Measurements from ENCODE around the gene ARFGEF3. TPM values are rescaled to one million over a fixed set of nuclear protein-coding genes. Genes with fewer than 3 reads are reported as not detected.

ARFGEF3 gene
- total RNA-seq, 1 donor from 2014 or later = 0.08 TPM

DNA sequence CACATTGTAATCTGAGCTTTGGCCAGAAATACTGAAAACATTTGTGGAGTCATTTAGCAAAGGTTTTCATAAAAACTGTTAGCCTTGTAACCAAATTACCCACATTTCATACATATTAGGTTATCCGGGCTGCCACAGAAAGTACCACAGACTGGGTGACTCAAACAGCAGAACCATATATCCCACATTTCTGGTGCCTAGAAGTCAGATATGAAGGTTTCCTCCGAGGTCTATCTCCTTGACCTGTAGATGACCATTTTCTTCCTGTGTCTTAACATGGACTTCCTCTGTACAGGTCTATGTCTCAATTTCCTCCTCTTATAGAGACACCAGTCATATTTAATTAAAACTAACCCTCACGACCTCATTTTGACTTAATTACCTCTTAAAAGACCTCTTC lies 166.5 kb downstream of the ARFGEF3 start:
- DNase-seq (ENCODE audit: extremely low spot score, unreplicated experiment) = no peak
- Mint-ChIP-seq H3K4me3 (ENCODE audit: unreplicated experiment) (no peak overlapping the region), H3K27me3 (ENCODE audit: unreplicated experiment) (peaks cover 6% of the 10 kb centered on the region), H3K27ac (ENCODE audit: unreplicated experiment) (no peak overlapping the region), H3K9me3 (ENCODE audit: unreplicated experiment) (no peaks in the 10 kb centered on the region), H3K4me1 (ENCODE audit: unreplicated experiment) (no peaks in the 10 kb centered on the region), H3K36me3 (ENCODE audit: unreplicated experiment) (no peaks in the 10 kb centered on the region)
- TF ChIP-seq, protein P1, sequence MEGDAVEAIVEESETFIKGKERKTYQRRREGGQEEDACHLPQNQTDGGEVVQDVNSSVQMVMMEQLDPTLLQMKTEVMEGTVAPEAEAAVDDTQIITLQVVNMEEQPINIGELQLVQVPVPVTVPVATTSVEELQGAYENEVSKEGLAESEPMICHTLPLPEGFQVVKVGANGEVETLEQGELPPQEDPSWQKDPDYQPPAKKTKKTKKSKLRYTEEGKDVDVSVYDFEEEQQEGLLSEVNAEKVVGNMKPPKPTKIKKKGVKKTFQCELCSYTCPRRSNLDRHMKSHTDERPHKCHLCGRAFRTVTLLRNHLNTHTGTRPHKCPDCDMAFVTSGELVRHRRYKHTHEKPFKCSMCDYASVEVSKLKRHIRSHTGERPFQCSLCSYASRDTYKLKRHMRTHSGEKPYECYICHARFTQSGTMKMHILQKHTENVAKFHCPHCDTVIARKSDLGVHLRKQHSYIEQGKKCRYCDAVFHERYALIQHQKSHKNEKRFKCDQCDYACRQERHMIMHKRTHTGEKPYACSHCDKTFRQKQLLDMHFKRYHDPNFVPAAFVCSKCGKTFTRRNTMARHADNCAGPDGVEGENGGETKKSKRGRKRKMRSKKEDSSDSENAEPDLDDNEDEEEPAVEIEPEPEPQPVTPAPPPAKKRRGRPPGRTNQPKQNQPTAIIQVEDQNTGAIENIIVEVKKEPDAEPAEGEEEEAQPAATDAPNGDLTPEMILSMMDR (IDR thresholded peaks at IDR 0.05) = no peak

DNA sequence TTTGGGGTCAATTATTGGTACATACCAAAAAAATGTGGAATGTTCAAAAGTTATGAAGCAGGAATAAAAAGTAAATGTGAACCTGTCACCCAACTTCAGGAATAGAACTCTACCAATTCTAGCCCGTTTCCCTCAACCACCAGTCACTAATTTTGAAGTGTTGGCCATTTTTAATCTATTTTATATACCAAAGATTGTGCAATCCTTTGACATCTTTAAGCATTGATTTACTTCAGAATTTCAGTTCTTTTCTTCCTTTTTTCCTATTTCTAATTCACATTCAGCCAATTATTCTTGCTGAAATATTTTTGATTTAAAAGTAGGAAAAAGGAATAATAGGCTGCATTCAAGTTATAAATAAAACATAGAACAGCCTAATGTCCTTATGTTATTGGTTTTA lies 169.0 kb downstream of the ARFGEF3 start:
- TF ChIP-seq, protein P1 (IDR thresholded peaks at IDR 0.05) = no peak
- Mint-ChIP-seq H3K9me3 (ENCODE audit: unreplicated experiment) (no peaks in the 10 kb centered on the region), H3K36me3 (ENCODE audit: unreplicated experiment) (no peaks in the 10 kb centered on the region), H3K27ac (ENCODE audit: unreplicated experiment) (no peak overlapping the region), H3K27me3 (ENCODE audit: unreplicated experiment) (peaks cover 2% of the 10 kb centered on the region), H3K4me1 (ENCODE audit: unreplicated experiment) (no peaks in the 10 kb centered on the region), H3K4me3 (ENCODE audit: unreplicated experiment) (no peak overlapping the region)
- no peak for DNase-seq (ENCODE audit: extremely low spot score, unreplicated experiment)

DNA sequence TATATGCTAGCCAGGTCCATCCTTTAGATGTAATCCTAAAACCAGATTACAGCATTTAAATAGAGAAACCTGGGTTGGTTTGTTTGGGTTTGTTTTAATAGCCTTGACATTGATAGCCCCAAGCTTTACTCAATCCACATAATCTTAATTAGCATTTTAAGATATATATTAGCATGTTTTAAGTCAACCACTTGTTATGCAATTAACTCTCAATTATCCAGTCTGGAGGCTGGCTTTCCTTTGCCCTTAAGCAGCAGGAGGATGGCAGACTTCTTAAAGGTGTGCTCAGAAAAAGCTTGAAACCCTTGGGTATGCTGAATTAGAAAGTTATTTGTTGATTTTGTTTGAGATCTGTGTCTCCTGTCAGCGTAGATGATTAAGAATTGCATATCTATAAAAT lies 169.7 kb downstream of the ARFGEF3 start:
- Mint-ChIP-seq H3K27ac (ENCODE audit: unreplicated experiment) (no peak overlapping the region), H3K4me1 (ENCODE audit: unreplicated experiment) (no peaks in the 10 kb centered on the region), H3K36me3 (ENCODE audit: unreplicated experiment) (no peaks in the 10 kb centered on the region), H3K4me3 (ENCODE audit: unreplicated experiment) (no peak overlapping the region), H3K27me3 (ENCODE audit: unreplicated experiment) (peaks cover 2% of the 10 kb centered on the region), H3K9me3 (ENCODE audit: unreplicated experiment) (no peaks in the 10 kb centered on the region)
- TF ChIP-seq, protein P1 (IDR thresholded peaks at IDR 0.05) = no peak
- no peak for DNase-seq (ENCODE audit: extremely low spot score, unreplicated experiment)

DNA sequence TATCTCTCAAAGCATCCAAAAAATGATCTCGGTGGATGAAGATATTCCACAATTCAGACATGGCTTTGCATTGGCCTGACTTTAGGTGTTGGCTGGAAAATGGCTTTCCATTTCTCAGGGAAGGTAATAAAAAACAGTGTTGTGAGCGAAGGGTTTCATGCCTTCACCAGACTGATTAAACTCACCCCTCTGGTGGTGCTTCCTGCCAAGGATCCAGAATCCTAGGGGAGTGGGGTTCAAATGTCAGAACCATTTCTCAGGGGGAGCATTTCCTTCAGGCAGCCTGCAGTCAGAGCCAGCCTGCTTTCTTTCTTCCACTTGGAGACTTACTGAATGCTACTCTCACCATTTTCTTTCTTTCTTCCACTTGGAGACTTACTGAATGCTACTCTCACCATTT lies 170.2 kb downstream of the ARFGEF3 start:
- no peak overlapping the region for H3K27ac Mint-ChIP-seq (ENCODE audit: unreplicated experiment)
- TF ChIP-seq, protein P1 (IDR thresholded peaks at IDR 0.05) = no peak
- no peak for DNase-seq (ENCODE audit: extremely low spot score, unreplicated experiment)
- H3K9me3 Mint-ChIP-seq (ENCODE audit: unreplicated experiment) = no peaks in the 10 kb centered on the region
- peaks cover 2% of the 10 kb centered on the region for H3K27me3 Mint-ChIP-seq (ENCODE audit: unreplicated experiment)
- H3K36me3 Mint-ChIP-seq (ENCODE audit: unreplicated experiment) = no peaks in the 10 kb centered on the region
- no peak overlapping the region for H3K4me3 Mint-ChIP-seq (ENCODE audit: unreplicated experiment)
- no peaks in the 10 kb centered on the region for H3K4me1 Mint-ChIP-seq (ENCODE audit: unreplicated experiment)

DNA sequence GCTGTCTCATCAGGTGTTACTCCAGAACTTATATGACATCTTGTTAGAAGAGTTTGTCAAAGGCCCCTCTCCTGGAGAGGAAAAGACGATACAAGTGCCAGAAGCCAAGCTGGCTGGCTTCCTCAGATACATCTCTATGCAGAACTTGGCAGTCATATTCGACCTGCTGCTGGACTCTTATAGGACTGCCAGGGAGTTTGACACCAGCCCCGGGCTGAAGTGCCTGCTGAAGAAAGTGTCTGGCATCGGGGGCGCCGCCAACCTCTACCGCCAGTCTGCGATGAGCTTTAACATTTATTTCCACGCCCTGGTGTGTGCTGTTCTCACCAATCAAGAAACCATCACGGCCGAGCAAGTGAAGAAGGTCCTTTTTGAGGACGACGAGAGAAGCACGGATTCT lies 172.3 kb downstream of the ARFGEF3 start:
- Mint-ChIP-seq H3K27ac (ENCODE audit: unreplicated experiment) (no peak overlapping the region), H3K4me1 (ENCODE audit: unreplicated experiment) (no peaks in the 10 kb centered on the region)
- TF ChIP-seq, protein P1 (IDR thresholded peaks at IDR 0.05) = no peak

More for the DNA sequence above, 172.3 kb downstream of the ARFGEF3 start:
- H3K9me3 Mint-ChIP-seq (ENCODE audit: unreplicated experiment) = no peaks in the 10 kb centered on the region
- H3K27me3 Mint-ChIP-seq (ENCODE audit: unreplicated experiment) = peaks cover 2% of the 10 kb centered on the region
- H3K4me3 Mint-ChIP-seq (ENCODE audit: unreplicated experiment) = no peak overlapping the region
- no peaks in the 10 kb centered on the region for H3K36me3 Mint-ChIP-seq (ENCODE audit: unreplicated experiment)
- no peak for DNase-seq (ENCODE audit: extremely low spot score, unreplicated experiment)

Measured in osteocyte (in vitro differentiated cells).